DMS153 treated with DMSO at 0.1 percent for 48 hours (cell line): ENCODE results near the gene OR6B2.

ENCODE experiments used
- DNase-seq: peaks from one replicate; lab custom pipeline; 2025; ENCODE audit not compliant: unreplicated experiment; lab: John Stamatoyannopoulos, UW

Gene OR6B2

GRCh38 chr2:239983004-239983778, 47.0 kb downstream of the OR6B2 start:
- DNase-seq = no peak
